Measurements from ENCODE around the gene ATG2A.
A peak's percentile ranks its signal among the peaks of the same experiment; 100 is the strongest.

Gene ATG2A

GRCh38 chr11:64865286-64866172 is 51.5 kb downstream of the ATG2A start:
- no peaks in the 10 kb centered on the region for H3K27me3 ChIP-seq (replicated peaks; ENCODE audit: control insufficient read depth, insufficient read depth, low read length)
- H3K9ac ChIP-seq (ENCODE audit: low read length) = peak overlapping the region; percentile 79
- H3K4me3 ChIP-seq (ENCODE audit: low read length) = peak overlapping the region; percentile 53
- peaks cover 65% of the 10 kb centered on the region for H3K4me1 ChIP-seq (ENCODE audit: control insufficient read depth, insufficient read depth, low read length)
- peak; percentile 60 for DNase-seq (ENCODE audit: low read depth)
- H3K36me3 ChIP-seq (ENCODE audit: control insufficient read depth, insufficient read depth, low read length, severe bottlenecking) = peaks cover 9% of the 10 kb centered on the region
- no peaks in the 10 kb centered on the region for H3K9me3 ChIP-seq (ENCODE audit: control insufficient read depth, low read length)

DNA sequence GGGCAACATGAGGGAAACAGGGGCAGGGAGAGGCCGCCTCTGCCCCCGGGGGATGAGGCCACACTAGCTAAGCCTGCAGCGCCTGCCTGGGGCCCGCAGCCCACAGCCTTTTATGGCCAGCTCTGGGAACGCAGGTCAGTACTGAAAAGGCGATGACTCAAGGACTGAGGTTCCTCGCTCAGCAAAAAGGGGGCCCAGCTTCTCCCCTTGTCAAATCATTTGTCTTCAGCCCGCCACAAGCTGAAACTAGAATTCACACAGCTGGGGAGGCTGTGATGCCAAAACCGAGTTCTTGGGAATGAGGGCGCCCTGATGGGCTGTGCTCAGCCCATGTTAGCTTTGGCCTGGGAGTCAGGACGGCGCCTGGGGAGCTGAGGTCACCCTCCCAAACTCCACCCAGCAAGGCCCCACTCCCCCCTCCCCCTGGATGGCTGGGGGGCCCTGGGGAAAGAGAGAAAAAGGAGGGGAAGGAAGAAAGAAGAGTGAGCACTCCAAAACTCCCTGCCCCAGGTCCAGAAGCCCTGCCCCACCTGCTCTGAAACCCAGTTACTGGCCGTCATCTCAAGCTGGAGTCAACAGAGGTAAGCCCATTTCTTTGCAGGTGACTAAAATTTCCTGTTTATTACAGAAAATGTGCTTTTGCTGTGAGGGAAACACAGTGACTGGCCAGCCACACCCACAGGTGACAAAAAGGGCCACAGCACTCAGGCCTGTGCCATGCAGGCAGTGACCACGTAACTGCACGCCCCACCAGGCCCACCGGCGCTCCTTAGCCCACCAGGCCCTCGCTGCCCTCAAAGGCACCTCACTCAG is 52.3 kb downstream of the ATG2A start:
- Histone ChIP-seq H3K4me1 (ENCODE audit: control insufficient read depth, insufficient read depth, low read length) (peaks cover 57% of the 10 kb centered on the region), H3K27me3 (replicated peaks; ENCODE audit: control insufficient read depth, insufficient read depth, low read length) (no peaks in the 10 kb centered on the region), H3K4me3 (ENCODE audit: low read length) (peak overlapping the region; percentile 53), H3K9ac (ENCODE audit: low read length) (peak overlapping the region; percentile 79), H3K36me3 (ENCODE audit: control insufficient read depth, insufficient read depth, low read length, severe bottlenecking) (peaks cover 13% of the 10 kb centered on the region), H3K9me3 (ENCODE audit: control insufficient read depth, low read length) (no peaks in the 10 kb centered on the region)
- DNase-seq (ENCODE audit: low read depth) = peak; percentile 94

- peak overlapping the region; percentile 79 for H3K9ac ChIP-seq (ENCODE audit: low read length)
- peaks cover 19% of the 10 kb centered on the region for H3K36me3 ChIP-seq (ENCODE audit: control insufficient read depth, insufficient read depth, low read length, severe bottlenecking)
- no peaks in the 10 kb centered on the region for H3K9me3 ChIP-seq (ENCODE audit: control insufficient read depth, low read length)
- no peaks in the 10 kb centered on the region for H3K27me3 ChIP-seq (replicated peaks; ENCODE audit: control insufficient read depth, insufficient read depth, low read length)
- peaks cover 51% of the 10 kb centered on the region for H3K4me1 ChIP-seq (ENCODE audit: control insufficient read depth, insufficient read depth, low read length)
- peak overlapping the region; percentile 42 for H3K4me3 ChIP-seq (ENCODE audit: low read length)
- no peak for DNase-seq (ENCODE audit: low read depth)
Observed at GRCh38 chr11:64864135-64864472, 52.9 kb downstream of the ATG2A start.

- Histone ChIP-seq H3K9me3 (ENCODE audit: control insufficient read depth, low read length) (no peaks in the 10 kb centered on the region), H3K27me3 (replicated peaks; ENCODE audit: control insufficient read depth, insufficient read depth, low read length) (no peaks in the 10 kb centered on the region), H3K9ac (ENCODE audit: low read length) (peak overlapping the region; percentile 79), H3K4me3 (ENCODE audit: low read length) (peak overlapping the region; percentile 42), H3K36me3 (ENCODE audit: control insufficient read depth, insufficient read depth, low read length, severe bottlenecking) (peaks cover 23% of the 10 kb centered on the region), H3K4me1 (ENCODE audit: control insufficient read depth, insufficient read depth, low read length) (peaks cover 45% of the 10 kb centered on the region)
- DNase-seq (ENCODE audit: low read depth) = peak; percentile 42
Observed at GRCh38 chr11:64863391-64864060, 53.5 kb downstream of the ATG2A start.

- Histone ChIP-seq H3K27me3 (replicated peaks; ENCODE audit: control insufficient read depth, insufficient read depth, low read length) (no peaks in the 10 kb centered on the region), H3K36me3 (ENCODE audit: control insufficient read depth, insufficient read depth, low read length, severe bottlenecking) (peaks cover 20% of the 10 kb centered on the region)
Observed at GRCh38 chr11:64862987-64863390, 54.0 kb downstream of the ATG2A start.

DNA sequence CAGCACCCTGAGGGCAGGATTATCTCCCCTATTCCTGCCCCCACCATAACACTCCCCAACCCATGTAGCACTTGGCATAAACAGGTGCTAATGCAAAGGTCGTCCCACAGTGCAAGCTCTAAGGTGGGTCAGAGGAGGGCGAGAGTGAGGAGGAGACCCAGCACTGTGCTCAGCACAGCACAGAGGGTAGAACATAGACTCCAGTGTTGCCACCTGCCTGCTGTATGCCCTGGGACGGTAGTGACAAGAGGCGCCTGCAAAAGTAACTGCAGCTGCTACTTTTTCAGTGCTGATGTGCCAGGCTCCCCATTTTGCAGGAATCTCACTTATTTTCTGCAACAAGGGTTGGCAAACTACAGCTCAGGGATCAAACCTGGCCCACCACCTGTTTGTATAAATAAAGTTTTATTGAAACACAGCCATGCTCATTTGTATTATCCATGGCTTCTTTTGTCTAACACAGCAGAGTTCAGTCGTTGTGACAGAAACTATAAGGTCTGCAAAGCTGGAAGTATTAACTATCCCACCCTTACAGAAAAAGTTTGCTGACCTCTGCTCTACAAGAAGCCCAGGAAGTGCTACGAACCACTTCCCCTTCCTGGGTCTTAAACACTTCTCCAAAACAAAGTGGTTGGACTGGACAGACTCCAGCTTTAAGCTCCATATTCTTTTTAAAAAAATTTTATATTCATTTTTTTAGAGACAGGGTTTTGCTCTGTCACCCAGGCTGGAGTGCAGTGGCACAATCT is 55.6 kb downstream of the ATG2A start:
- peaks cover 22% of the 10 kb centered on the region for H3K36me3 ChIP-seq (ENCODE audit: control insufficient read depth, insufficient read depth, low read length, severe bottlenecking)
- DNase-seq (ENCODE audit: low read depth) = no peak
- no peak overlapping the region for H3K4me3 ChIP-seq (ENCODE audit: low read length)
- H3K9ac ChIP-seq (ENCODE audit: low read length) = no peak overlapping the region
- H3K27me3 ChIP-seq (replicated peaks; ENCODE audit: control insufficient read depth, insufficient read depth, low read length) = no peaks in the 10 kb centered on the region
- no peaks in the 10 kb centered on the region for H3K9me3 ChIP-seq (ENCODE audit: control insufficient read depth, low read length)
- peaks cover 48% of the 10 kb centered on the region for H3K4me1 ChIP-seq (ENCODE audit: control insufficient read depth, insufficient read depth, low read length)

More at GRCh38 chr11:64862987-64863390, 54.0 kb downstream of the ATG2A start:
- Histone ChIP-seq H3K9ac (ENCODE audit: low read length) (peak overlapping the region; percentile 79), H3K9me3 (ENCODE audit: control insufficient read depth, low read length) (no peaks in the 10 kb centered on the region), H3K4me3 (ENCODE audit: low read length) (peak overlapping the region; percentile 42), H3K4me1 (ENCODE audit: control insufficient read depth, insufficient read depth, low read length) (peaks cover 43% of the 10 kb centered on the region)
- no peak for DNase-seq (ENCODE audit: low read depth)

GRCh38 chr11:64859542-64860414 is 57.2 kb downstream of the ATG2A start:
- Histone ChIP-seq H3K27me3 (replicated peaks; ENCODE audit: control insufficient read depth, insufficient read depth, low read length) (no peaks in the 10 kb centered on the region), H3K4me3 (ENCODE audit: low read length) (no peak overlapping the region), H3K4me1 (ENCODE audit: control insufficient read depth, insufficient read depth, low read length) (peaks cover 49% of the 10 kb centered on the region), H3K9ac (ENCODE audit: low read length) (no peak overlapping the region), H3K36me3 (ENCODE audit: control insufficient read depth, insufficient read depth, low read length, severe bottlenecking) (peaks cover 22% of the 10 kb centered on the region), H3K9me3 (ENCODE audit: control insufficient read depth, low read length) (no peaks in the 10 kb centered on the region)
- no peak for DNase-seq (ENCODE audit: low read depth)

- Histone ChIP-seq H3K9me3 (ENCODE audit: control insufficient read depth, low read length) (no peaks in the 10 kb centered on the region), H3K36me3 (ENCODE audit: control insufficient read depth, insufficient read depth, low read length, severe bottlenecking) (peaks cover 32% of the 10 kb centered on the region), H3K4me1 (ENCODE audit: control insufficient read depth, insufficient read depth, low read length) (peaks cover 45% of the 10 kb centered on the region), H3K27me3 (replicated peaks; ENCODE audit: control insufficient read depth, insufficient read depth, low read length) (no peaks in the 10 kb centered on the region), H3K4me3 (ENCODE audit: low read length) (no peak overlapping the region), H3K9ac (ENCODE audit: low read length) (no peak overlapping the region)
- no peak for DNase-seq (ENCODE audit: low read depth)
Observed at GRCh38 chr11:64858467-64859263, 58.3 kb downstream of the ATG2A start.

GRCh38 chr11:64857485-64857884 is 59.5 kb downstream of the ATG2A start:
- Histone ChIP-seq H3K27me3 (replicated peaks; ENCODE audit: control insufficient read depth, insufficient read depth, low read length) (no peaks in the 10 kb centered on the region), H3K9ac (ENCODE audit: low read length) (no peak overlapping the region), H3K9me3 (ENCODE audit: control insufficient read depth, low read length) (no peaks in the 10 kb centered on the region), H3K4me3 (ENCODE audit: low read length) (no peak overlapping the region), H3K36me3 (ENCODE audit: control insufficient read depth, insufficient read depth, low read length, severe bottlenecking) (peaks cover 37% of the 10 kb centered on the region), H3K4me1 (ENCODE audit: control insufficient read depth, insufficient read depth, low read length) (peaks cover 33% of the 10 kb centered on the region)
- DNase-seq (ENCODE audit: low read depth) = no peak

Data from adipocyte (in vitro differentiated cells).